Measurements from ENCODE around the gene NKPD1.

DNA sequence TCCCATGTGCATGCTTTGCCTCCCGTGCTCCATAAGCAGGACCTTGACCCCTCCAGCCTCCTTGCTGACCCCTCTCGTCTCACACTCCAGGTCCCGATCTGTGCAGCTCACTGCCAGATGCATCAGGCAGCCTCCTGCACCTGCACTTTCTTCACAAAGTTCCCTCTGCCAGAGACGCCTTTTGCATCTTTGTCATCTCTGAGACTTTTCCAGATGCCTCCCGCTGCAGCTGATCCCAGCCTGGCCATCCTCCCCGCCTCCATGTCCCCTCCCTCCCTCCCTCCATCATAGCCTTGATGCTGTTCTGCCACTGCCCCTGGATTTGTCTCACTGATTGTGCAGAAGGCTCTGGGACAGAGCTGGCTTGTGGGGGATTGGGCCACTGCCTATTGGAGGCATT, 38.0 kb downstream of the NKPD1 start:
- TF ChIP-seq EZH2 (IDR thresholded peaks at IDR 0.05; ENCODE audit: low read depth, unreplicated experiment) (no peak), POLR2AphosphoS5 (IDR thresholded peaks at IDR 0.05; ENCODE audit: low read depth) (no peak), REST (IDR thresholded peaks at IDR 0.05; ENCODE audit: unreplicated experiment) (no peak), JUNB (IDR thresholded peaks at IDR 0.05; ENCODE audit: unreplicated experiment) (no peak), ZNF331 (CRISPR knock-in tag; IDR thresholded peaks at IDR 0.05; ENCODE audit: low read depth) (no peak), EZH2phosphoT487 (IDR thresholded peaks at IDR 0.05; ENCODE audit: unreplicated experiment) (no peak), CREB1 (CRISPR knock-in tag; IDR thresholded peaks at IDR 0.05; ENCODE audit: low read depth) (no peak), ZNF462 (CRISPR knock-in tag; IDR thresholded peaks at IDR 0.05) (no peak), ZNF114 (CRISPR knock-in tag; IDR thresholded peaks at IDR 0.05) (no peak)
- TF ChIP-seq, protein P1, sequence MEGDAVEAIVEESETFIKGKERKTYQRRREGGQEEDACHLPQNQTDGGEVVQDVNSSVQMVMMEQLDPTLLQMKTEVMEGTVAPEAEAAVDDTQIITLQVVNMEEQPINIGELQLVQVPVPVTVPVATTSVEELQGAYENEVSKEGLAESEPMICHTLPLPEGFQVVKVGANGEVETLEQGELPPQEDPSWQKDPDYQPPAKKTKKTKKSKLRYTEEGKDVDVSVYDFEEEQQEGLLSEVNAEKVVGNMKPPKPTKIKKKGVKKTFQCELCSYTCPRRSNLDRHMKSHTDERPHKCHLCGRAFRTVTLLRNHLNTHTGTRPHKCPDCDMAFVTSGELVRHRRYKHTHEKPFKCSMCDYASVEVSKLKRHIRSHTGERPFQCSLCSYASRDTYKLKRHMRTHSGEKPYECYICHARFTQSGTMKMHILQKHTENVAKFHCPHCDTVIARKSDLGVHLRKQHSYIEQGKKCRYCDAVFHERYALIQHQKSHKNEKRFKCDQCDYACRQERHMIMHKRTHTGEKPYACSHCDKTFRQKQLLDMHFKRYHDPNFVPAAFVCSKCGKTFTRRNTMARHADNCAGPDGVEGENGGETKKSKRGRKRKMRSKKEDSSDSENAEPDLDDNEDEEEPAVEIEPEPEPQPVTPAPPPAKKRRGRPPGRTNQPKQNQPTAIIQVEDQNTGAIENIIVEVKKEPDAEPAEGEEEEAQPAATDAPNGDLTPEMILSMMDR (conservative IDR thresholded peaks at IDR 0.05; ENCODE audit: low read depth in 2 of 2): no peak
- TF ChIP-seq, protein P2, sequence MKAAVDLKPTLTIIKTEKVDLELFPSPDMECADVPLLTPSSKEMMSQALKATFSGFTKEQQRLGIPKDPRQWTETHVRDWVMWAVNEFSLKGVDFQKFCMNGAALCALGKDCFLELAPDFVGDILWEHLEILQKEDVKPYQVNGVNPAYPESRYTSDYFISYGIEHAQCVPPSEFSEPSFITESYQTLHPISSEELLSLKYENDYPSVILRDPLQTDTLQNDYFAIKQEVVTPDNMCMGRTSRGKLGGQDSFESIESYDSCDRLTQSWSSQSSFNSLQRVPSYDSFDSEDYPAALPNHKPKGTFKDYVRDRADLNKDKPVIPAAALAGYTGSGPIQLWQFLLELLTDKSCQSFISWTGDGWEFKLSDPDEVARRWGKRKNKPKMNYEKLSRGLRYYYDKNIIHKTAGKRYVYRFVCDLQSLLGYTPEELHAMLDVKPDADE (IDR thresholded peaks at IDR 0.05): no peak
